ENCODE measurements around the gene WFDC8. TPM values are rescaled to one million over a fixed set of nuclear protein-coding genes. Genes with fewer than 3 reads are reported as not detected.
"Not testable (repeated sequence)": the region's sequence is repeated elsewhere in the genome, so short reads cannot be mapped to it uniquely, and the experiment has no call there.

The WFDC8 gene
- total RNA-seq, 2 donors from 2014 or later = not detected

GRCh38 chr20:45575931-45576330 is 3.2 kb downstream of the WFDC8 start:
- no peak for DNase-seq (ENCODE audit: low spot score in 2 of 2)
- Mint-ChIP-seq H3K27ac (no peak overlapping the region), H3K36me3 (no peaks in the 10 kb centered on the region), H3K9me3 (no peaks in the 10 kb centered on the region)
- no peak for ATAC-seq

- not testable (repeated sequence) for H3K27ac Mint-ChIP-seq; DNase-seq (ENCODE audit: low spot score in 2 of 2); H3K36me3 Mint-ChIP-seq; H3K9me3 Mint-ChIP-seq; ATAC-seq
These were observed 9.4 kb downstream of the WFDC8 start for GRCh38 chr20:45569650-45570049.

GRCh38 chr20:45564760-45565276 is 14.3 kb downstream of the WFDC8 start:
- H3K36me3 Mint-ChIP-seq = no peaks in the 10 kb centered on the region
- H3K27ac Mint-ChIP-seq = no peak overlapping the region
- ATAC-seq (no peak), DNase-seq (ENCODE audit: low spot score in 2 of 2) (no peak)
- peaks cover 0 to 2% of the 10 kb centered on the region in 2 donors for H3K9me3 Mint-ChIP-seq

GRCh38 chr20:45555198-45555597 is 23.9 kb downstream of the WFDC8 start:
- no peak for DNase-seq (ENCODE audit: low spot score in 2 of 2)
- no peak for ATAC-seq
- H3K9me3 Mint-ChIP-seq = peaks cover 3% of the 10 kb centered on the region in 2 donors
- H3K27ac Mint-ChIP-seq = no peak overlapping the region
- H3K36me3 Mint-ChIP-seq = no peaks in the 10 kb centered on the region

- no peak overlapping the region for H3K27ac Mint-ChIP-seq
- ATAC-seq (no peak), DNase-seq (ENCODE audit: low spot score in 2 of 2) (no peak)
- H3K9me3 Mint-ChIP-seq = peaks cover 3 to 6% of the 10 kb centered on the region in 2 donors
- no peaks in the 10 kb centered on the region for H3K36me3 Mint-ChIP-seq
These were observed 26.6 kb downstream of the WFDC8 start for GRCh38 chr20:45552456-45552855.

GRCh38 chr20:45550765-45551164 is 28.3 kb downstream of the WFDC8 start:
- Mint-ChIP-seq H3K9me3 (peaks cover 3 to 6% of the 10 kb centered on the region in 2 donors), H3K36me3 (no peaks in the 10 kb centered on the region), H3K27ac (no peak overlapping the region)
- ATAC-seq (no peak), DNase-seq (ENCODE audit: low spot score in 2 of 2) (no peak)

- no peak for ATAC-seq
These were observed 30.7 kb downstream of the WFDC8 start for GRCh38 chr20:45548410-45548809.

GRCh38 chr20:45547206-45547770 is 31.8 kb downstream of the WFDC8 start, which contains the start of gene EPPIN:
TSS of gene EPPIN (minus strand) at chr20:45547401. CDS start at chr20:45547357, 44 bp downstream.
- DNase-seq (ENCODE audit: low spot score in 2 of 2) (no peak), ATAC-seq (no peak)
- no peaks in the 10 kb centered on the region for H3K36me3 Mint-ChIP-seq
- peaks cover 0 to 6% of the 10 kb centered on the region in 2 donors for H3K9me3 Mint-ChIP-seq
- H3K27ac Mint-ChIP-seq = no peak within 1 kb of the TSS

More at GRCh38 chr20:45548410-45548809, 30.7 kb downstream of the WFDC8 start:
- no peak for DNase-seq (ENCODE audit: low spot score in 2 of 2)
- Mint-ChIP-seq H3K27ac (no peak overlapping the region), H3K9me3 (peaks cover 0 to 6% of the 10 kb centered on the region in 2 donors), H3K36me3 (no peaks in the 10 kb centered on the region)

GRCh38 chr20:45545754-45546453 is 33.2 kb downstream of the WFDC8 start:
- no peak overlapping the region for H3K27ac Mint-ChIP-seq
- peaks cover 0 to 6% of the 10 kb centered on the region in 2 donors for H3K9me3 Mint-ChIP-seq
- ATAC-seq (no peak), DNase-seq (ENCODE audit: low spot score in 2 of 2) (no peak)
- no peaks in the 10 kb centered on the region for H3K36me3 Mint-ChIP-seq

GRCh38 chr20:45545351-45545750 is 33.7 kb downstream of the WFDC8 start:
- Mint-ChIP-seq H3K36me3 (no peaks in the 10 kb centered on the region), H3K9me3 (peaks cover 0 to 4% of the 10 kb centered on the region in 2 donors), H3K27ac (no peak overlapping the region)
- DNase-seq (ENCODE audit: low spot score in 2 of 2) = no peak
- ATAC-seq = no peak

- Mint-ChIP-seq H3K36me3 (no peaks in the 10 kb centered on the region), H3K9me3 (no peaks in the 10 kb centered on the region), H3K27ac (no peak within 1 kb of the TSS)
- DNase-seq (ENCODE audit: low spot score in 2 of 2) (no peak), ATAC-seq (no peak)
These were observed 39.7 kb downstream of the WFDC8 start, which contains the start of gene WFDC6 for GRCh38 chr20:45539382-45539781. TSS of gene WFDC6 (minus strand) at chr20:45539482. CDS start at chr20:45539407, 75 bp downstream.

GRCh38 chr20:45538209-45538799 is 40.8 kb downstream of the WFDC8 start:
- H3K27ac Mint-ChIP-seq = no peak overlapping the region
- no peak for ATAC-seq
- no peak for DNase-seq (ENCODE audit: low spot score in 2 of 2)
- H3K36me3 Mint-ChIP-seq = no peaks in the 10 kb centered on the region
- H3K9me3 Mint-ChIP-seq = no peaks in the 10 kb centered on the region

GRCh38 chr20:45527294-45527693 is 51.8 kb downstream of the WFDC8 start:
- Mint-ChIP-seq H3K27ac (no peak overlapping the region), H3K36me3 (no peaks in the 10 kb centered on the region), H3K9me3 (no peaks in the 10 kb centered on the region)
- no peak for DNase-seq (ENCODE audit: low spot score in 2 of 2)
- no peak for ATAC-seq

GRCh38 chr20:45523821-45524220 is 55.3 kb downstream of the WFDC8 start:
- H3K9me3 Mint-ChIP-seq = no peaks in the 10 kb centered on the region
- DNase-seq (ENCODE audit: low spot score in 2 of 2) (no peak), ATAC-seq (no peak)
- no peaks in the 10 kb centered on the region for H3K36me3 Mint-ChIP-seq
- H3K27ac Mint-ChIP-seq = no peak overlapping the region

- no peak for DNase-seq (ENCODE audit: low spot score in 2 of 2)
- H3K9me3 Mint-ChIP-seq = no peaks in the 10 kb centered on the region
- H3K27ac Mint-ChIP-seq = no peak overlapping the region
- ATAC-seq = no peak
- H3K36me3 Mint-ChIP-seq = no peaks in the 10 kb centered on the region
These were observed 60.8 kb downstream of the WFDC8 start for GRCh38 chr20:45518282-45518681.

- no peak within 1 kb of the TSS for H3K27ac Mint-ChIP-seq
- ATAC-seq (no peak), DNase-seq (ENCODE audit: low spot score in 2 of 2) (no peak)
- H3K36me3 Mint-ChIP-seq = no peaks in the 10 kb centered on the region
- no peaks in the 10 kb centered on the region for H3K9me3 Mint-ChIP-seq
These were observed 63.8 kb downstream of the WFDC8 start, which contains the start of gene SPINT3 for GRCh38 chr20:45515147-45515913. TSS of gene SPINT3 (minus strand) at chr20:45515622. CDS start at chr20:45515608, 14 bp downstream.
